HUES6 (cell line): ENCODE results near the gene SYTL3.

Experiments used
- H3K27ac ChIP-seq: 2 replicates; pipeline ENCODE4 v1.7.0; 2013; ENCODE audit warnings: low read depth, mild to moderate bottlenecking, low read length, inconsistent platforms
- H3K27me3 ChIP-seq: 2 replicates; pipeline ENCODE4 v1.6.1; 2013; ENCODE audit warnings: low read length; ENCODE audit not compliant: control insufficient read depth, insufficient read depth
- H3K36me3 ChIP-seq: 2 replicates; pipeline ENCODE4 v1.6.1; 2013; ENCODE audit warnings: low read length; ENCODE audit not compliant: control insufficient read depth, insufficient read depth
- H3K4me1 ChIP-seq: 2 replicates; pipeline ENCODE4 v1.6.1; 2013; ENCODE audit warnings: low read length; ENCODE audit not compliant: control insufficient read depth, insufficient read depth
- H3K4me3 ChIP-seq: 2 replicates; pipeline ENCODE4 v1.5.1; 2013; ENCODE audit warnings: low read depth, low read length
- H3K9ac ChIP-seq: one replicate; pipeline ENCODE4 v1.6.1; 2013; ENCODE audit warnings: mild to moderate bottlenecking, low read length
- H3K9me3 ChIP-seq: 2 replicates; pipeline ENCODE4 v1.6.1; 2013; ENCODE audit warnings: low read depth, low read length; ENCODE audit not compliant: control insufficient read depth, insufficient read depth

SYTL3 gene

DNA sequence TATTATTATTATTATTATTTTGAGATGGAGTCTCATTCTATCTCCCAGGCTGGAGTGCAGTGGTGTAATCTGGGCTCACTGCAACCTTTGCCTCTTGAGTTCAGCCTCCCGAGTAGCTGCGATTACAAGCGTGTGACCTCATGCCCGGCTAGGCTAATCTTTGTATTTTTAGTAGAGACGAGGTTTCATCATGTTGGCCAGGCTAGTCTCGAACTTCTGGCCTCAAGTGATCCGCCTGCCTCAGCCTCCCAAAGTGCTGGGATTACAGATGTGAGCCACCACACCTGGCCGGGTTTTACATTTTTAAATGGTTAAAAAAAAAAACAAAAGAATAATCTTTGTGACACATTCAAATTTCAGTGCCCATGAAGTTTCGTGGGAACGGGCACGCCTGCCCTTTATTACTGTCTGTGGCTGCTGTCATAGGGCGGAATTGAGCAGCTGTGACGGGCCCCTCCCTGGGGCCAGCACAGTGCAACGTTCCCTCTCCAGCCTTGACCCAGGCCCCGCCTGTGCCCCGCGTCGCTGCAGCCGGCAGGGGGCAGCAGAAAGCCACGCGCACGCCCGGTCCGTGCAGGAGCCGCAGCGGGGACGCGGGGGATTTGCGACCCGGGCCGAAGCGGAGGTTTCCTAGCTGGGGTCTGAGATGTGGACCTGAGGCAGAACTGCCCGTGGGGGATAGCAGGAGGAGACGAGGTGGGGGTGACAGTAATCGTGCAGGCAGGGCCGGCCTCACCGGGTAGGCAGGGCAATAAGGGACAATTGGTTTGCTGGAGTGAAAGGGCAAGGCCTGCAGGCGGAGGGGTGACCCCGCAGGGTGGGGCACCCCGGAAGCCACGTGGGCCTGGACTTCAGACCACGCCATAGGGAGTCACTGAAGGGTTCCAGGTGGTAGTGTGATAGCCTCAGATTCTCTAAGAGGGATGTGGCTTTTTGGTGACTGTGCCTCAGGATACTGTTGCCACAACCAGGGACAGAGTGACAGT, 54.3 kb downstream of the SYTL3 start:
- Histone ChIP-seq H3K36me3 (no peaks in the 10 kb centered on the region), H3K4me3 (peak overlapping the region; percentile 55), H3K9ac (peak overlapping the region; percentile 36), H3K27me3 (peaks cover 4% of the 10 kb centered on the region), H3K27ac (no peak overlapping the region), H3K4me1 (peaks cover 32% of the 10 kb centered on the region), H3K9me3 (no peaks in the 10 kb centered on the region)

DNA sequence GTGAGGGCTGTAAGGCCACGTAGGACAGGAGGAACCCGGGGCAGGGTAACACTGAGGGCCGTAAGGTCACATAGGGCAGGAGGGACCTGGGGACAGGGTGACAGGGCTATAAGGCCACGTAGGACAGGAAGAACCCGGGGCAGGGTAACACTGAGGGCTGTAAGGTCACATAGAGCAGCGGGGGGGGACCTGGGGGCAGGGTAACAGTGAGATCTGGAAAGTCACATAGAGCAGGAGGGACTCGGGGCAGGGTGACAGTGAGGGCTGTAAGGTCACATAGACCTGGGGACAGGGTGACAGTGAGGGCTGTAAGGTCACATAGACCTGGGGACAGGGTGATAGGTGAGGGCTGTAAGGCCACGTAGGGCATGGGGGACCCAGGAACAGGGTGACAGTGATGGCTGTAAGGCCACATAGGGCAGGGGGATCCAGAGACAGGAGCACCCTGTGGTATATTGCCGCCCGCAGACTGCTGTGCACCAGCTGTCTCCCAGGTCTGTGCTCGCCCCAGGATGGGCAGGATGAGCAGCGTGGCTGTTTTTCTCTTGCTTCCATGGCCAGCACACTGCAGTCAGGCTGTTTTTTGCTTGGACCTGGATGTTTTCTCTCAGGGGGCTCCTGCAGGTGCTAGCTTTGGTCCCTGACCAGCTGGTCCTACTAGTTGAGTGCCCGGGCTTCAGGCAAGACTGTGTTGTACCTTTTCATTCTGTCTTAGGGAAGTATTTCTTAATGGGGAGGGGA, 55.7 kb downstream of the SYTL3 start:
- Histone ChIP-seq H3K9me3 (no peaks in the 10 kb centered on the region), H3K27ac (no peak overlapping the region), H3K4me1 (peaks cover 32% of the 10 kb centered on the region), H3K4me3 (no peak overlapping the region), H3K9ac (no peak overlapping the region), H3K27me3 (peaks cover 4% of the 10 kb centered on the region), H3K36me3 (no peaks in the 10 kb centered on the region)

DNA sequence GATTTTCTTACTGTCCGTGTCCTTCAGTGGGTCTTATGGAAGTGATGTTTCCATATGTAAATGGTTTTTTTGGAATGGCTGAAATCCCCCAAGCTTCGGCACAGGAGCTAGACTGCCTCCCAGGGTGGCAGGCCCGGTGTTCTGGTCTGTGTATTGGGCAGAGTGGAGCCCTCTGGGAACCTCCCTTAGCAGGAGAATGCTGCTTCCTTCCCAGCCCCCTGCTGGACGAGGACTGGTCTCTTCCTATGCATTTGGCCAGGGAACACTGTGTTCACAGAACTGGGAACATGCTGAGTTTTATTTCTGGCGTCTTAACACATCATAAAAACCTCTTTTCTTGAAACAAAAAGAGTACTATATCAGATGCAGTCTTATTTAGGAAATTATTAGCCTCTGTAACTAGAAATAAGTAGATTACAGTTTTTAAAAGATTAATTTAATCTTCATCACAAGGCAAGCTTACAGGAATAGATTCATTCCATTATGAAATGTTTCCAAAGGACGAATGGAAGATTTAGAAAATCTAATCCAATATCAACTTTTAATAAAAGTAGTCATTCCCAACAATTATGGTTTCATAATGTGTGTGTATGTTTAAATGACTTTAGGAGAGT, 56.6 kb downstream of the SYTL3 start:
- H3K9me3 ChIP-seq, result no peaks in the 10 kb centered on the region
- peak overlapping the region; percentile 66; the same call in 1 of the 2 replicates for H3K27ac ChIP-seq
- H3K9ac ChIP-seq, result peak overlapping the region; percentile 5
- H3K4me1 ChIP-seq, result peaks cover 32% of the 10 kb centered on the region
- H3K4me3 ChIP-seq, result no peak overlapping the region; the same call in 1 of the 2 replicates
- H3K27me3 ChIP-seq, result peaks cover 4% of the 10 kb centered on the region
- no peaks in the 10 kb centered on the region for H3K36me3 ChIP-seq

DNA sequence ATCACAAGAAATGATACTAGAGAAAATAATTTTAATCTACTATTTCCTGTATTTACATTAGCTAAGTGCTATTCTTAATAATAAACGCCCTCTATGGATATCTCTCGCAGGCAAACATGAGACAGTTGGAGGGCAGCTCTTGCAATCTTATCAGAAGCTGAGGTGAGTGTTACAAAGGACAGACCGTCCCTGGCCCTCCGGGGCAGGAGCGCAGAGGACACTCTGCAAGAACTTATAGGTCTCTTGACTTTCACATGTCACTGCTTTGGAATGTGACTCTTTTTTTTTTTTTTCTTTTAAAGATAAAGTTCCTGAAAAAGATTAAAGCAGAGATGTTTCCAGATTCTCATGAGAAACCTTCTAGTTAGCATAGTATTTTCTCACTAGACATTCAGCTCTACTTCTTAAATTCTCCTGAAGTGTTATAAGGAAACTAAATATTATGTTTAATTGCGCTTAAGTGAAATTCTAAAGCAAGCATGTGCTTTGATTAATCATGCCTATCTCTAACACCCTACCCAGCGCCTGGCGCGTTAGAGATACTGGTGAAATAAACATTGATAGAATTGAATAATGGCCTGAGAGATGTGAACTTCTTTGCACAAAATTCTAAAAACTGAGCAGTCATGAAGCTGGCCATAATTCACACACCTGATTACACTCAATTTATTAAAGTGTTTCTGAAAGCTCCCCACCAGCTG, 57.4 kb downstream of the SYTL3 start:
- Histone ChIP-seq H3K9ac (peak overlapping the region; percentile 5), H3K4me3 (no peak overlapping the region; the same call in 1 of the 2 replicates), H3K4me1 (peaks cover 32% of the 10 kb centered on the region), H3K36me3 (no peaks in the 10 kb centered on the region), H3K9me3 (no peaks in the 10 kb centered on the region), H3K27me3 (peaks cover 4% of the 10 kb centered on the region), H3K27ac (peak overlapping the region; percentile 66; the same call in 1 of the 2 replicates)

DNA sequence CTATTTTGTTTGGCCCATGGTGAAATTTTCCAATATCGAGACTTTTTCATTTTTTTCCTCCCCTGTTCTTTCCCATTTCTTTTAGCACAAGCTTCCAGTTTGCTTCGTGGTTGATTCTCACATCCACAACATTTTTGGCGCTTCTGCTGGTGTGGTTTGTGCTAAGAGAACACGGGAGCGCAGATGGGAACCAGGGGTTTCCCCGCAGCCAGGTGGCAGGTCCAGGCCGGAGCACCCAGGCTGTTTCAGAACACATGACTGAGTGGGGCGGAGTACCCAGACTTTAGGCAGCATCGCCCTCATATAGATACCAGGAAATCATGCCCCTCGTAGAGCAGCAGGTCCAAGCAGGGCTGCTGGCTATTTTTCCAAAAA, 58.0 kb downstream of the SYTL3 start:
- H3K36me3 ChIP-seq, result no peaks in the 10 kb centered on the region
- peaks cover 4% of the 10 kb centered on the region for H3K27me3 ChIP-seq
- H3K4me3 ChIP-seq, result no peak overlapping the region
- no peak overlapping the region for H3K9ac ChIP-seq
- no peak overlapping the region; the same call in 1 of the 2 replicates for H3K27ac ChIP-seq
- H3K9me3 ChIP-seq, result no peaks in the 10 kb centered on the region
- peaks cover 32% of the 10 kb centered on the region for H3K4me1 ChIP-seq

DNA sequence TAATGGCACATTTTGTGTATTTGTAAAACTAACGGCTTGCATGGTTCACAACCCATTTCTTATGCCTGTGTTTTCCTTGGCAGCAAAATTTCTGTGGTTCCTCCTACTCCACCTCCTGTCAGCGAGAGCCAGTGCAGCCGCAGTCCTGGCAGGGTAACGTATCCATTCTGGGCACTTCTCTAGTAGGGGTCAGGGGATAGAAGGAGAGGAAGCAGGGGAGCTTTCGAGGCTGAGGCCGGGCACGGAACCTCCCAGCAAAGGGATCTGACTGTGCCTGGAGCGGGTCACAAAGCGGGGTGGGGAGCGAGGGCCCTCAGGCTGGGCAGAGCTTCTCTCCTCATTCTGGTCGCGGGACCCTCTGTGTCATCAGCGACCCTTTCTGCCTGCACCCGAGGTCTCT, 58.4 kb downstream of the SYTL3 start:
- peaks cover 4% of the 10 kb centered on the region for H3K27me3 ChIP-seq
- H3K27ac ChIP-seq, result no peak overlapping the region; the same call in 1 of the 2 replicates

DNA sequence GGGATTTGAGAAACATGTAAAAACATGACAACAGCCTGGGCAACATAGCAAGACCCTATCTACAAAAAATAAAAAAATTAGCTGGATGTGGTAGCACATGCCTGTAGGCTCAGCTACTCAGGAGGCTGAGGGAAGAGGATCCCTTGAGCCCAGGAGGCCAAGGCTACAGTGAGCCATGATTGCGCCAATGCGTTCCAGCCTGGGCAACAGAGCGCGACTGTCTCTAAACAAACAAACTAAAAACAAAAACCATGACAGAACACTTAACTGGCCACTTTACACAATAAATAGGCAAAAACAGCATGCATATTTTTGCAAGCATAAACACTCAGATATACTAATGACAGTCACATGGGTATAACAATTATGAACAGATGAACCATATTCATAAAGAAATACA, 60.0 kb downstream of the SYTL3 start:
- no peaks in the 10 kb centered on the region for H3K36me3 ChIP-seq
- H3K9me3 ChIP-seq, result no peaks in the 10 kb centered on the region
- no peaks in the 10 kb centered on the region for H3K27me3 ChIP-seq

More for the DNA sequence above, 58.4 kb downstream of the SYTL3 start:
- H3K36me3 ChIP-seq, result no peaks in the 10 kb centered on the region
- no peak overlapping the region for H3K4me3 ChIP-seq
- H3K4me1 ChIP-seq, result peaks cover 32% of the 10 kb centered on the region
- no peak overlapping the region for H3K9ac ChIP-seq
- no peaks in the 10 kb centered on the region for H3K9me3 ChIP-seq

DNA sequence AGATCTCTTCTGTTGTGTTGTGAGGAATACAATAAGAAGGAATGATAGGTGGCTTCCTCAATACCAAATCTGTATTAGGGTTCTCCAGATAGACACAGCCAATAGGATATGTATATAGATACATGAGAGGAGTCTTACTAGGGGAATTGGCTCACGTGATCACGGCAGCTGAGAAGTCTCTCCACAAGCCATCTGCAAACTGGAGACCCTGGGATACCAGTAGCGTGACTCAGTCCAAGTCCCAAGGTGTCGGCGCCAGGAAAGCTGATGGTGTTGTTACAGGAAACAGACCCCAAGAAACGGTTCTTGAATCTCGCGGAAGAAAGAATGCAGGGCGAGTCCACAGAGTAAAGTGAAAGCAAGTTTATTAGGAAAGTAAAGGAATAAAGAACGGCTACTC, 61.4 kb downstream of the SYTL3 start:
- H3K4me1 ChIP-seq, result peaks cover 25% of the 10 kb centered on the region; the same call in 1 of the 2 replicates
- no peaks in the 10 kb centered on the region for H3K36me3 ChIP-seq
- no peaks in the 10 kb centered on the region for H3K27me3 ChIP-seq
- H3K9me3 ChIP-seq, result no peaks in the 10 kb centered on the region
- no peak overlapping the region for H3K27ac ChIP-seq
- H3K9ac ChIP-seq, result no peak overlapping the region
- no peak overlapping the region for H3K4me3 ChIP-seq

More for the DNA sequence above, 60.0 kb downstream of the SYTL3 start:
- Histone ChIP-seq H3K4me1 (peaks cover 27% of the 10 kb centered on the region; the same call in 1 of the 2 replicates), H3K27ac (no peak overlapping the region), H3K4me3 (no peak overlapping the region), H3K9ac (no peak overlapping the region)

DNA sequence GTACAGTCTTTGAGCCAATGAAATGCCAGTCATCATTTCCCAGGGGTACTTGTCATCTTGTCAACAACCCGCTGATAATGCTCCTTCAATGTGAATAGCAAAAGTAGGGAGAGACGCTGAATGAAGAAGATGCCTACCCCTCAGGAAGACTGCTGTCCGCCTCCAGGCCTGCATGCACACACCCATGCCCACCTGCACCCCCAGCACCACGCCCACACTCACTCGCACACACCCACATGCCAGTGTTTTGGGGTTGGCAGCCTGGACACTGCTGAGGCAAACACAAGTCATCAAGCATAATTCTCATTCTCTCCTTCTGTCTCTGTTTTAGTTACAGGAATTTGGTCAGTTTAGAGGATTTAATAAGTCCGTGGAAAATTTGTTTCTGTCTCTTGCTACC, 63.6 kb downstream of the SYTL3 start:
- H3K36me3 ChIP-seq, result no peaks in the 10 kb centered on the region
- H3K27me3 ChIP-seq, result no peaks in the 10 kb centered on the region
- peaks cover 8% of the 10 kb centered on the region; the same call in 1 of the 2 replicates for H3K4me1 ChIP-seq
- H3K27ac ChIP-seq, result no peak overlapping the region
- no peaks in the 10 kb centered on the region for H3K9me3 ChIP-seq
- H3K4me3 ChIP-seq, result no peak overlapping the region
- H3K9ac ChIP-seq, result no peak overlapping the region

DNA sequence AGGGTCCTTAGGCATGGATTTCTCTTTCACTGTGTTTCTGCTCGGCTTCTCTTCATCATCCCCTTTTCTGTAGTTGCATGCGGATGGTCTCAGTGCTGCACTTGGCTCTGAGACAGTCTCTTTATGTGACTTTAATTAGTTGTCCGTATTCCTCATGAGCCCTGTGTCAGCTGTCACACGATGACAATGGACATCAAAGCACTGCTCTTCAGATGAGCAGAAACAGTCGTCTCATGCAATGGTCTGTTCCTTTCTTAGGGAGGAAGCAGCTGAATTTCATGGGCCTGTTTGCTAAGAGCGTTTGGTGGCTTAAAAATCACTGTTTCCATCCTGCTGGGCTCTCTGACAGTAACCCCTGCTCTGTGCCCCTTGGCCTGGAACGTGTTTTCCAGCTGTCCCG, 64.9 kb downstream of the SYTL3 start:
- no peak overlapping the region for H3K9ac ChIP-seq
- H3K36me3 ChIP-seq, result no peaks in the 10 kb centered on the region
- H3K4me3 ChIP-seq, result no peak overlapping the region
- H3K4me1 ChIP-seq, result peaks cover 11% of the 10 kb centered on the region
- H3K9me3 ChIP-seq, result no peaks in the 10 kb centered on the region
- no peak overlapping the region for H3K27ac ChIP-seq
- no peaks in the 10 kb centered on the region for H3K27me3 ChIP-seq
